Panc1 (cell line): ENCODE measurements around the gene SOCS6. TPM values are rescaled to one million over a fixed set of nuclear protein-coding genes. Genes with fewer than 3 reads are reported as not detected.

ENCODE experiments used
- ATAC-seq: fragments of 200-7000 bp; cut with Tn5 transposase; 2 replicates; pipeline ENCODE4 v1.9.1; 2020; ENCODE audit warnings: mild to moderate bottlenecking, moderate library complexity
- BruUV-seq: library from RNA; stranded (reverse); fragments of 400-500 nt; replicated peaks from 2 replicates; lab custom pipeline; 2021; lab: Mats Ljungman, UMichigan
- CTCF ChIA-PET: fragments of 300-600 bp; sonication (Branson Sonifier 250); formaldehyde crosslinking; loops from one replicate; lab custom pipeline; 2022; ENCODE audit warnings: antibody characterized with exemption; lab: Charles Lee
- POLR2A ChIA-PET: fragments of 300-600 bp; sonication (Branson Sonifier 250); formaldehyde crosslinking; loops from one replicate; lab custom pipeline; 2022; ENCODE audit warnings: antibody characterized with exemption; lab: Charles Lee
- DNase-seq: peaks from one replicate; pipeline ENCODE4 v3.0.0-alpha.2; 2010; ENCODE audit warnings: low read depth, low spot score
- H3K27ac ChIP-seq: 2 replicates; pipeline ENCODE4 v1.5.1; 2011; ENCODE audit warnings: mild to moderate bottlenecking, low read length, inconsistent platforms
- H3K27me3 ChIP-seq: fragments of 200-500 bp; sonication (Bioruptor generic); 2 replicates; pipeline ENCODE4 v1.6.0; 2014; ENCODE audit warnings: low read length, inconsistent platforms; ENCODE audit not compliant: control insufficient read depth, insufficient read depth
- H3K36me3 ChIP-seq: fragments of 200-500 bp; sonication (Bioruptor generic); 2 replicates; pipeline ENCODE4 v1.5.1; 2014; ENCODE audit warnings: inconsistent platforms, mild to moderate bottlenecking, low read length, moderate library complexity; ENCODE audit not compliant: control insufficient read depth, insufficient read depth
- H3K4me1 ChIP-seq: 2 replicates; pipeline ENCODE4 v1.5.1; 2011; ENCODE audit warnings: inconsistent platforms, mild to moderate bottlenecking, low read length, moderate library complexity; ENCODE audit not compliant: control insufficient read depth, insufficient read depth
- H3K4me3 ChIP-seq, 2 experiments: 2 replicates each; pipeline ENCODE4 v1.5.1; 2011 to 2012; ENCODE audit warnings: low read depth in 2 of 2, low read length in 2 of 2, mild to moderate bottlenecking in 2 of 2, inconsistent platforms in 1 of 2, moderate library complexity in 1 of 2
- H3K9me3 ChIP-seq: fragments of 200-500 bp; sonication (Bioruptor generic); 2 replicates; pipeline ENCODE4 v1.5.1; 2014; ENCODE audit warnings: low read depth, mild to moderate bottlenecking, inconsistent platforms, low read length, moderate library complexity; ENCODE audit not compliant: control insufficient read depth, insufficient read depth
- POLR2AphosphoS5 ChIP-seq: IDR thresholded peaks from 2 replicates; pipeline ENCODE4 v1.6.1; 2012; ENCODE audit warnings: mild to moderate bottlenecking, low read depth, low read length, moderate library complexity
- SIN3A ChIP-seq: IDR thresholded peaks from 2 replicates; pipeline ENCODE4 v1.6.1; 2012; ENCODE audit warnings: low read depth, mild to moderate bottlenecking, low read length, moderate library complexity, borderline replicate concordance; ENCODE audit not compliant: insufficient read depth
- TCF7L2 ChIP-seq: IDR thresholded peaks from 2 replicates; pipeline ENCODE4 v1.6.1; 2011; ENCODE audit warnings: mild to moderate bottlenecking, low read depth, low read length, inconsistent platforms
- in situ Hi-C: cut with HindIII; loops from 2 replicates; pipeline ENCODE4 v1.10.0; 2016; ENCODE audit warnings: low sequenced_read_pairs, low pct_unique_long_range_greater_than_20kb
- intact Hi-C: fragments of 100-400 bp; cut with micrococcal nuclease; formaldehyde crosslinking; loops from one replicate; pipeline ENCODE4 v1.10.0; 2022; ENCODE audit not compliant: unreplicated experiment
- total RNA-seq: library from RNA; stranded (reverse); gene quantifications from one replicate; pipeline ENCODE4 v1.2.1, GENCODE V29; 2021; ENCODE audit not compliant: unreplicated experiment
- TF ChIP-seq, protein P1 (sequence below): fragments of 450-650 bp; IDR thresholded peaks from 2 replicates; pipeline ENCODE4 v1.5.1; 2017; ENCODE audit warnings: mild to moderate bottlenecking
- TF ChIP-seq, protein P2 (sequence below), 2 experiments: IDR thresholded peaks; 2 replicates each; pipeline ENCODE4 v1.6.1; 2011 to 2012; ENCODE audit warnings: low read depth in 2 of 2, control low read depth in 1 of 2, low read length in 1 of 2, mild to moderate bottlenecking in 1 of 2, moderate library complexity in 1 of 2; ENCODE audit not compliant: insufficient read depth in 1 of 2

SOCS6 gene
- total RNA-seq, 1 experiment from 2014 or later: 43.0 TPM

DNA sequence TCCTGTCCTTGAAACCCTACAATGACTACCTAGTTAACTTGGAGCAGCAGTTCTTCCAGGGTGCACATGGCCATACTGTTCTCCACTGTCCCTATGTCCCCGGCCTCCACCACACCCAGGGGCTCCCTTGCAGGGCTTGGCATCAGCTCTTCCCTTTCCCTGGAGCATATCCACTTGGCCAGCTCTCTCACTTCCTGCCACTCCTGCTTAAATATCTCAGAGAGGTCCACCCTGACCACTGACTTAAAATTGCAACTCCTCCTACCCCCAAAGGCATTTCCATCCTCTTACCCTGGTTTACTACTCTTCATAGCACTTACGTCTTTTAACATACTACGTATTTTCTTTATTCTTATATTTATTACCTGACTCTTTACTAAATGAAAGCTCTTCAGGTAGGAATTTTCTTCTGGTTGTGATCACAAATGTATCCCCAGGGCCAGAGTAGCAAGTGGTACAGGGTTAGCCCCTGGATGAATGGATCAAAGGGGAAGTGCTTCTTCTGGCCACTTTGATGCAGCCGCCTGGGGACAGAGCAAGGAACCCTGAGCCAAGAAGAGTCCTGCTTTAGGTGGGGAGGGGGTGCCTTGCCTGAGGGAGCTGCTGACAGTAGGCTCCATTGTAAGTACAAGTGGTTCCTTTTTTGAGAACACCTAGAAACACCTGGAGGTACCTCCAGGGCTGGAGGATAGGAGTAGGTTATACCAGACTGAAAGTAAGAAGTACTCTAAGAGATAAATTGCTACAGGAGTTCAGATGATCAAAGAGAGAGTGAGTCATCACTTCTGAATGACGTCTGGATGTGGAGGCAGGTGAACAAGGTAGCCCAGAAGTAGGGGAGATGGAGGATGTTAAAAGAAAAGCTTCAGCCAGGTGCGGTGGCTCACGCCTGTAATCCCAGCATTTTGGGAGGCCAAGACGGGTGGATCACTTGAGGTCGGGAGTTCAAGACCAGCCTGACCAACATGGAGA is 82.2 kb downstream of the SOCS6 start:
- POLR2A ChIA-PET: no interaction called here

GRCh38 chr18:70371908-70372307 is 83.1 kb downstream of the SOCS6 start:
- Histone ChIP-seq H3K4me3 (no peak overlapping the region), H3K4me1 (peaks cover 33% of the 10 kb centered on the region), H3K9me3 (no peaks in the 10 kb centered on the region), H3K27me3 (no peaks in the 10 kb centered on the region), H3K27ac (peak overlapping the region; percentile 95), H3K36me3 (no peaks in the 10 kb centered on the region)
- ATAC-seq (no peak), DNase-seq (no peak)
- CTCF ChIA-PET: no interaction called here
- TF ChIP-seq TCF7L2: no peak
- TF ChIP-seq, protein P1, sequence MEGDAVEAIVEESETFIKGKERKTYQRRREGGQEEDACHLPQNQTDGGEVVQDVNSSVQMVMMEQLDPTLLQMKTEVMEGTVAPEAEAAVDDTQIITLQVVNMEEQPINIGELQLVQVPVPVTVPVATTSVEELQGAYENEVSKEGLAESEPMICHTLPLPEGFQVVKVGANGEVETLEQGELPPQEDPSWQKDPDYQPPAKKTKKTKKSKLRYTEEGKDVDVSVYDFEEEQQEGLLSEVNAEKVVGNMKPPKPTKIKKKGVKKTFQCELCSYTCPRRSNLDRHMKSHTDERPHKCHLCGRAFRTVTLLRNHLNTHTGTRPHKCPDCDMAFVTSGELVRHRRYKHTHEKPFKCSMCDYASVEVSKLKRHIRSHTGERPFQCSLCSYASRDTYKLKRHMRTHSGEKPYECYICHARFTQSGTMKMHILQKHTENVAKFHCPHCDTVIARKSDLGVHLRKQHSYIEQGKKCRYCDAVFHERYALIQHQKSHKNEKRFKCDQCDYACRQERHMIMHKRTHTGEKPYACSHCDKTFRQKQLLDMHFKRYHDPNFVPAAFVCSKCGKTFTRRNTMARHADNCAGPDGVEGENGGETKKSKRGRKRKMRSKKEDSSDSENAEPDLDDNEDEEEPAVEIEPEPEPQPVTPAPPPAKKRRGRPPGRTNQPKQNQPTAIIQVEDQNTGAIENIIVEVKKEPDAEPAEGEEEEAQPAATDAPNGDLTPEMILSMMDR: no peak
- TF ChIP-seq POLR2AphosphoS5: no peak
- TF ChIP-seq SIN3A: no peak
- TF ChIP-seq, protein P2, sequence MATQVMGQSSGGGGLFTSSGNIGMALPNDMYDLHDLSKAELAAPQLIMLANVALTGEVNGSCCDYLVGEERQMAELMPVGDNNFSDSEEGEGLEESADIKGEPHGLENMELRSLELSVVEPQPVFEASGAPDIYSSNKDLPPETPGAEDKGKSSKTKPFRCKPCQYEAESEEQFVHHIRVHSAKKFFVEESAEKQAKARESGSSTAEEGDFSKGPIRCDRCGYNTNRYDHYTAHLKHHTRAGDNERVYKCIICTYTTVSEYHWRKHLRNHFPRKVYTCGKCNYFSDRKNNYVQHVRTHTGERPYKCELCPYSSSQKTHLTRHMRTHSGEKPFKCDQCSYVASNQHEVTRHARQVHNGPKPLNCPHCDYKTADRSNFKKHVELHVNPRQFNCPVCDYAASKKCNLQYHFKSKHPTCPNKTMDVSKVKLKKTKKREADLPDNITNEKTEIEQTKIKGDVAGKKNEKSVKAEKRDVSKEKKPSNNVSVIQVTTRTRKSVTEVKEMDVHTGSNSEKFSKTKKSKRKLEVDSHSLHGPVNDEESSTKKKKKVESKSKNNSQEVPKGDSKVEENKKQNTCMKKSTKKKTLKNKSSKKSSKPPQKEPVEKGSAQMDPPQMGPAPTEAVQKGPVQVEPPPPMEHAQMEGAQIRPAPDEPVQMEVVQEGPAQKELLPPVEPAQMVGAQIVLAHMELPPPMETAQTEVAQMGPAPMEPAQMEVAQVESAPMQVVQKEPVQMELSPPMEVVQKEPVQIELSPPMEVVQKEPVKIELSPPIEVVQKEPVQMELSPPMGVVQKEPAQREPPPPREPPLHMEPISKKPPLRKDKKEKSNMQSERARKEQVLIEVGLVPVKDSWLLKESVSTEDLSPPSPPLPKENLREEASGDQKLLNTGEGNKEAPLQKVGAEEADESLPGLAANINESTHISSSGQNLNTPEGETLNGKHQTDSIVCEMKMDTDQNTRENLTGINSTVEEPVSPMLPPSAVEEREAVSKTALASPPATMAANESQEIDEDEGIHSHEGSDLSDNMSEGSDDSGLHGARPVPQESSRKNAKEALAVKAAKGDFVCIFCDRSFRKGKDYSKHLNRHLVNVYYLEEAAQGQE (IDR thresholded peaks at IDR 0.05; ENCODE audit: insufficient read depth in 1 of 2, low read depth in 2 of 2, low read length in 1 of 2): no peak
- in situ Hi-C loops (no loop called here), intact Hi-C loops (loop anchor here (10.0 kb wide), 1 partner anchor 77 kb away; no protein-coding TSS in a partner anchor)
- BruUV-seq: no TSS peak
- POLR2A ChIA-PET: interaction anchor here (0.6 to 1.1 kb wide), 2 partner anchors 71 to 85 kb away, joined by 3 to 4 read pairs; no protein-coding TSS in a partner anchor

More for the DNA sequence above, 82.2 kb downstream of the SOCS6 start:
- ATAC-seq (no peak), DNase-seq (no peak)
- H3K9me3 ChIP-seq: no peaks in the 10 kb centered on the region
- CTCF ChIA-PET: no interaction called here
- H3K4me3 ChIP-seq: no peak overlapping the region
- TF ChIP-seq SIN3A (no peak), TCF7L2 (no peak)
- no TSS peak for BruUV-seq
- no peaks in the 10 kb centered on the region for H3K27me3 ChIP-seq
- peaks cover 29% of the 10 kb centered on the region for H3K4me1 ChIP-seq
- no peaks in the 10 kb centered on the region for H3K36me3 ChIP-seq
- intact Hi-C loops: loop anchor here (10.0 kb wide), 1 partner anchor 76 kb away; no protein-coding TSS in a partner anchor
- in situ Hi-C loops: no loop called here
- H3K27ac ChIP-seq: peak overlapping the region; percentile 95
